HepG2 (cell line): ENCODE measurements around the gene FAM229A. TPM values are rescaled to one million over a fixed set of nuclear protein-coding genes. Genes with fewer than 3 reads are reported as not detected.

Experiments
- GABPA ChIP-seq, 2 experiments: IDR thresholded peaks; 2 replicates each; pipeline ENCODE4 v1.6.1; 2011 to 2016; ENCODE audit warnings: low read depth in 2 of 2, low read length in 1 of 2, missing biosample characterization in 1 of 2, missing genetic modification characterization in 1 of 2
- KLF9 ChIP-seq: IDR thresholded peaks from 2 replicates; pipeline ENCODE4 v1.6.1; 2016; ENCODE audit warnings: low read depth
- TERF1 ChIP-seq: sonication (generic); formaldehyde crosslinking; IDR thresholded peaks from 2 replicates; pipeline ENCODE4 v1.8.0; 2022; ENCODE audit warnings: mild to moderate bottlenecking, missing genetic modification reagents, moderate library complexity
- USF2 ChIP-seq, 2 experiments: sonication (generic) in 1 of 2; formaldehyde crosslinking in 1 of 2; IDR thresholded peaks; 2 replicates each; pipeline versions ENCODE4 v1.5.1 to v1.6.1; 2011 to 2020; ENCODE audit warnings: borderline replicate concordance in 1 of 2, low read depth in 1 of 2, low read length in 1 of 2, mild to moderate bottlenecking in 1 of 2, missing genetic modification reagents in 1 of 2, moderate library complexity in 1 of 2
- ZHX2 ChIP-seq, 2 experiments: sonication (generic) in 1 of 2; formaldehyde crosslinking in 1 of 2; IDR thresholded peaks; 2 replicates each; pipeline versions ENCODE4 v1.6.1 to v1.9.0; 2014 to 2022; ENCODE audit warnings: antibody characterized with exemption in 1 of 2, borderline replicate concordance in 1 of 2, inconsistent platforms in 1 of 2, low read depth in 1 of 2, missing genetic modification reagents in 1 of 2
- ZNF616 ChIP-seq: sonication (generic); formaldehyde crosslinking; IDR thresholded peaks from 2 replicates; pipeline ENCODE4 v1.5.0; 2020; ENCODE audit warnings: low read depth, mild to moderate bottlenecking, missing genetic modification reagents
- polyA plus RNA-seq, 8 experiments: library from polyadenylated mRNA; depleted of rRNA in 3 of 8; stranded (reverse) in 7 of 8; unstranded in 1 of 8; fragments of >200 nt; fragmentation: Illumina TruSeq in 4 of 8; extraction: Trizol in 4 of 8; gene quantifications; 2 replicates each; pipeline versions ENCODE4 v1.2.1 to v1.2.3, GENCODE V29; 2011 to 2016; ENCODE audit warnings: low read depth in 4 of 8, missing spikeins in 1 of 8, mixed read lengths in 1 of 8; ENCODE audit not compliant: insufficient read depth in 1 of 8
- total RNA-seq, 5 experiments: library from RNA; depleted of rRNA; stranded (reverse); fragments of >200 nt; fragmentation: Illumina TruSeq; extraction: Trizol; gene quantifications; 2 replicates each; pipeline ENCODE4 v1.2.3, GENCODE V29; 2016; ENCODE audit warnings: low read depth in 1 of 5
- TF ChIP-seq, protein P1 (sequence below): sonication (generic); formaldehyde crosslinking; conservative IDR thresholded peaks from 2 replicates; pipeline ENCODE4 v1.4.0; 2020; ENCODE audit warnings: missing genetic modification reagents
- TF ChIP-seq, protein P2 (sequence below): sonication (generic); formaldehyde crosslinking; IDR thresholded peaks from 2 replicates; pipeline ENCODE4 v1.4.0; 2020; ENCODE audit warnings: missing genetic modification reagents, mild to moderate bottlenecking, borderline replicate concordance

The FAM229A gene
- total and polyA plus RNA-seq, 2 of the 13 experiments (the other 11 are each of a cell fraction or from before 2014, with no cell fraction given): 3.2 to 17.6 TPM

GRCh38 chr1:32351399-32352238 is 10.7 kb downstream of the FAM229A start (continued):
- TF ChIP-seq, protein P1, sequence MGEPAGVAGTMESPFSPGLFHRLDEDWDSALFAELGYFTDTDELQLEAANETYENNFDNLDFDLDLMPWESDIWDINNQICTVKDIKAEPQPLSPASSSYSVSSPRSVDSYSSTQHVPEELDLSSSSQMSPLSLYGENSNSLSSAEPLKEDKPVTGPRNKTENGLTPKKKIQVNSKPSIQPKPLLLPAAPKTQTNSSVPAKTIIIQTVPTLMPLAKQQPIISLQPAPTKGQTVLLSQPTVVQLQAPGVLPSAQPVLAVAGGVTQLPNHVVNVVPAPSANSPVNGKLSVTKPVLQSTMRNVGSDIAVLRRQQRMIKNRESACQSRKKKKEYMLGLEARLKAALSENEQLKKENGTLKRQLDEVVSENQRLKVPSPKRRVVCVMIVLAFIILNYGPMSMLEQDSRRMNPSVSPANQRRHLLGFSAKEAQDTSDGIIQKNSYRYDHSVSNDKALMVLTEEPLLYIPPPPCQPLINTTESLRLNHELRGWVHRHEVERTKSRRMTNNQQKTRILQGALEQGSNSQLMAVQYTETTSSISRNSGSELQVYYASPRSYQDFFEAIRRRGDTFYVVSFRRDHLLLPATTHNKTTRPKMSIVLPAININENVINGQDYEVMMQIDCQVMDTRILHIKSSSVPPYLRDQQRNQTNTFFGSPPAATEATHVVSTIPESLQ (CRISPR knock-in tag): no peak
- no peak for TF ChIP-seq TERF1 (CRISPR knock-in tag)
- TF ChIP-seq ZHX2 (IDR thresholded peaks at IDR 0.05; ENCODE audit: low read depth): peak; percentile 67
- TF ChIP-seq ZHX2 (CRISPR knock-in tag; IDR thresholded peaks at IDR 0.05; ENCODE audit: borderline replicate concordance): peak; percentile 80; the same call in 1 of the 2 replicates
- no peak for TF ChIP-seq USF2 (IDR thresholded peaks at IDR 0.05; ENCODE audit: low read depth, low read length)
- TF ChIP-seq USF2 (CRISPR knock-in tag; IDR thresholded peaks at IDR 0.05; ENCODE audit: borderline replicate concordance): no peak
- TF ChIP-seq ZNF616 (CRISPR knock-in tag): peak; percentile 53; the same call in 1 of the 2 replicates
- TF ChIP-seq GABPA (IDR thresholded peaks at IDR 0.05; ENCODE audit: low read depth, low read length): no peak; the same call in 1 of the 2 replicates
- peak; percentile 57; the same call in 1 of the 2 replicates for TF ChIP-seq GABPA (CRISPR knock-in tag; IDR thresholded peaks at IDR 0.05; ENCODE audit: low read depth)
- no peak for TF ChIP-seq KLF9
- TF ChIP-seq, protein P2, sequence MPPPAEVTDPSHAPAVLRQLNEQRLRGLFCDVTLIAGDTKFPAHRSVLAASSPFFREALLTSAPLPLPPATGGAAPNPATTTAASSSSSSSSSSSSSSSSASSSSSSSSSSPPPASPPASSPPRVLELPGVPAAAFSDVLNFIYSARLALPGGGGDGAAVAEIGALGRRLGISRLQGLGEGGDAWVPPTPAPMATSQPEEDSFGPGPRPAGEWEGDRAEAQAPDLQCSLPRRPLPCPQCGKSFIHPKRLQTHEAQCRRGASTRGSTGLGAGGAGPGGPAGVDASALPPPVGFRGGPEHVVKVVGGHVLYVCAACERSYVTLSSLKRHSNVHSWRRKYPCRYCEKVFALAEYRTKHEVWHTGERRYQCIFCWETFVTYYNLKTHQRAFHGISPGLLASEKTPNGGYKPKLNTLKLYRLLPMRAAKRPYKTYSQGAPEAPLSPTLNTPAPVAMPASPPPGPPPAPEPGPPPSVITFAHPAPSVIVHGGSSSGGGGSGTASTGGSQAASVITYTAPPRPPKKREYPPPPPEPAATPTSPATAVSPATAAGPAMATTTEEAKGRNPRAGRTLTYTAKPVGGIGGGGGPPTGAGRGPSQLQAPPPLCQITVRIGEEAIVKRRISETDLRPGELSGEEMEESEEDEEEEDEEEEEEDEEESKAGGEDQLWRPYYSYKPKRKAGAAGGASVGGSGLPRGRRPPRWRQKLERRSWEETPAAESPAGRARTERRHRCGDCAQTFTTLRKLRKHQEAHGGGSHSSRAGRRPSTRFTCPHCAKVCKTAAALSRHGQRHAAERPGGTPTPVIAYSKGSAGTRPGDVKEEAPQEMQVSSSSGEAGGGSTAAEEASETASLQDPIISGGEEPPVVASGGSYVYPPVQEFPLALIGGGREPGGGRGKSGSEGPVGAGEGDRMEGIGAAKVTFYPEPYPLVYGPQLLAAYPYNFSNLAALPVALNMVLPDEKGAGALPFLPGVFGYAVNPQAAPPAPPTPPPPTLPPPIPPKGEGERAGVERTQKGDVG: peak; percentile 58; the same call in 1 of the 2 replicates
